Neural cell (in vitro differentiated cells): Measurements from ENCODE around the gene FSD1L.

ENCODE experiments used
- CTCF ChIP-seq: fragments of 450-650 bp; IDR thresholded peaks from 2 replicates; pipeline ENCODE4 v1.5.1; 2014; ENCODE audit warnings: antibody characterized with exemption, mild to moderate bottlenecking, moderate library complexity; ENCODE audit not compliant: poor library complexity, severe bottlenecking
- EP300 ChIP-seq: fragments of 450-650 bp; conservative IDR thresholded peaks from 2 replicates; pipeline ENCODE4 v1.6.1; 2014; ENCODE audit warnings: antibody characterized with exemption, mild to moderate bottlenecking, moderate library complexity; ENCODE audit not compliant: poor library complexity, severe bottlenecking
- EZH2 ChIP-seq: fragments of 200-600, 300-800 bp; shearing (Covaris generic), sonication (generic); IDR thresholded peaks from 2 replicates; pipeline ENCODE4 v1.6.1; 2014; ENCODE audit warnings: antibody characterized with exemption, low read length, borderline replicate concordance, mild to moderate bottlenecking; ENCODE audit not compliant: insufficient read depth, poor library complexity, severe bottlenecking
- MXI1 ChIP-seq: fragments of 450-650 bp; conservative IDR thresholded peaks from 2 replicates; pipeline ENCODE4 v1.6.1; 2014; ENCODE audit warnings: antibody characterized with exemption, mild to moderate bottlenecking; ENCODE audit not compliant: poor library complexity, severe bottlenecking
- POLR2AphosphoS5 ChIP-seq: IDR thresholded peaks from 2 replicates; pipeline ENCODE4 v1.6.1; 2012
- REST ChIP-seq: IDR thresholded peaks from 2 replicates; pipeline ENCODE4 v1.6.1; 2012; ENCODE audit warnings: borderline replicate concordance

- TF ChIP-seq EZH2 (no peak), CTCF (no peak), POLR2AphosphoS5 (no peak), EP300 (no peak), MXI1 (no peak), REST (no peak)
Observed at GRCh38 chr9:105432247-105432842, 15.5 kb upstream of the FSD1L start.
